ENCODE results near the gene WDR70.
"Not testable (repeated sequence)": the region's sequence is repeated elsewhere in the genome, so short reads cannot be mapped to it uniquely, and the experiment has no call there.

The WDR70 gene

GRCh38 chr5:37451991-37452390 lies 72.9 kb downstream of the WDR70 start:
- not testable (repeated sequence) for FAIRE-seq; DNase-seq (ENCODE audit: insufficient read length, low spot score)

- DNase-seq (ENCODE audit: insufficient read length, low spot score); FAIRE-seq: not testable (repeated sequence)
These were observed 74.1 kb downstream of the WDR70 start for GRCh38 chr5:37453252-37453651.

GRCh38 chr5:37454402-37455055 lies 75.4 kb downstream of the WDR70 start:
- FAIRE-seq; DNase-seq (ENCODE audit: insufficient read length, low spot score): not testable (repeated sequence)

- not testable (repeated sequence) for DNase-seq (ENCODE audit: insufficient read length, low spot score); FAIRE-seq
These were observed 84.3 kb downstream of the WDR70 start for GRCh38 chr5:37463191-37464051.

- FAIRE-seq = not testable (repeated sequence)
These were observed 85.5 kb downstream of the WDR70 start for GRCh38 chr5:37464581-37464980.

GRCh38 chr5:37469383-37469782 lies 90.3 kb downstream of the WDR70 start:
- FAIRE-seq; DNase-seq (ENCODE audit: insufficient read length, low spot score): not testable (repeated sequence)

More at GRCh38 chr5:37464581-37464980, 85.5 kb downstream of the WDR70 start:
- DNase-seq (ENCODE audit: insufficient read length, low spot score) = not testable (repeated sequence)

- FAIRE-seq (no peak), DNase-seq (ENCODE audit: insufficient read length, low spot score) (no peak)
These were observed 92.6 kb downstream of the WDR70 start for GRCh38 chr5:37471666-37472197.

GRCh38 chr5:37477426-37477825 lies 98.3 kb downstream of the WDR70 start:
- DNase-seq (ENCODE audit: insufficient read length, low spot score) = no peak
- no peak for FAIRE-seq

GRCh38 chr5:37478121-37478894 lies 99.2 kb downstream of the WDR70 start:
- DNase-seq (ENCODE audit: insufficient read length, low spot score) (no peak), FAIRE-seq (no peak)

- not testable (repeated sequence) for DNase-seq (ENCODE audit: insufficient read length, low spot score); FAIRE-seq
These were observed 102.3 kb downstream of the WDR70 start for GRCh38 chr5:37481395-37481794.

- FAIRE-seq (peak; percentile 84), DNase-seq (ENCODE audit: insufficient read length, low spot score) (no peak)
These were observed 111.1 kb downstream of the WDR70 start for GRCh38 chr5:37490120-37490810.

GRCh38 chr5:37490931-37491330 lies 111.8 kb downstream of the WDR70 start:
- no peak for FAIRE-seq
- no peak for DNase-seq (ENCODE audit: insufficient read length, low spot score)

GRCh38 chr5:37492778-37493555 lies 113.8 kb downstream of the WDR70 start:
- FAIRE-seq (no peak), DNase-seq (ENCODE audit: insufficient read length, low spot score) (no peak)

- DNase-seq (ENCODE audit: insufficient read length, low spot score) (no peak), FAIRE-seq (no peak)
These were observed 115.6 kb downstream of the WDR70 start for GRCh38 chr5:37494756-37495155.

GRCh38 chr5:37495210-37495609 lies 116.1 kb downstream of the WDR70 start:
- FAIRE-seq = peak; percentile 69
- DNase-seq (ENCODE audit: insufficient read length, low spot score) = no peak

GRCh38 chr5:37495668-37496347 lies 116.7 kb downstream of the WDR70 start:
- FAIRE-seq = no peak
- peak; percentile 34 for DNase-seq (ENCODE audit: insufficient read length, low spot score)

- DNase-seq (ENCODE audit: insufficient read length, low spot score) (no peak), FAIRE-seq (no peak)
These were observed 117.9 kb downstream of the WDR70 start for GRCh38 chr5:37496902-37497445.

GRCh38 chr5:37501152-37501551 lies 122.0 kb downstream of the WDR70 start:
- DNase-seq (ENCODE audit: insufficient read length, low spot score) (no peak), FAIRE-seq (no peak)

Data from HTR-8/SVneo (cell line).